HepG2 (cell line): Measurements from ENCODE around the gene VAC14. TPM values are rescaled to one million over a fixed set of nuclear protein-coding genes. Genes with fewer than 3 reads are reported as not detected.
A peak's percentile ranks its signal among the peaks of the same experiment; 100 is the strongest.

ENCODE experiments used
- ATAC-seq: fragments of 200-7000 bp; cut with Tn5 transposase; 3 replicates; pipeline ENCODE4 v1.9.1; 2020; ENCODE audit warnings: mild to moderate bottlenecking, moderate library complexity
- BruUV-seq: library from RNA; stranded (reverse); fragments of 400-500 nt; replicated peaks from 2 replicates; lab custom pipeline; 2021; lab: Mats Ljungman, UMichigan
- CTCF ChIA-PET: fragments of 300-600 bp; formaldehyde crosslinking; extraction: SDS; loops from one replicate; lab custom pipeline; 2021; ENCODE audit warnings: low total read pairs, inconsistent platforms, low intra/inter-chr PET ratio; lab: Yijun Ruan, JAX
- POLR2A ChIA-PET: fragments of 350-600 bp; sonication (Branson Sonifier 250); formaldehyde crosslinking; loops from one replicate; lab custom pipeline; 2020; ENCODE audit warnings: antibody characterized with exemption, inconsistent platforms; lab: Yijun Ruan, JAX
- DNase-seq: peaks from one replicate; pipeline ENCODE4 v3.0.0-alpha.2; 2015; ENCODE audit warnings: low spot score
- FAIRE-seq: peaks from 3 replicates; lab custom pipeline; 2011; peaks lifted over from hg19 to GRCh38; lab: Jason Lieb, UNC
- H2AFZ ChIP-seq: one replicate; pipeline ENCODE4 v1.6.1; 2011; ENCODE audit warnings: low read length, inconsistent platforms
- H3K27ac ChIP-seq: fragments of 300-600 bp; 3 replicates; pipeline ENCODE4 v1.8.0; 2011; ENCODE audit warnings: mixed run types, mild to moderate bottlenecking, mixed read lengths, low read length, inconsistent platforms; ENCODE audit not compliant: insufficient read depth; ENCODE audit errors: extremely low read length
- H3K27me3 ChIP-seq, 2 experiments: fragments of 200-600 bp in 1 of 2; 2 replicates in 1 of 2; 3 replicates in 1 of 2; pipeline versions ENCODE4 v1.6.0 to v1.8.0; 2011; ENCODE audit warnings: low read length in 2 of 2, mild to moderate bottlenecking in 2 of 2, moderate library complexity in 2 of 2, inconsistent platforms in 1 of 2; ENCODE audit not compliant: insufficient read depth in 2 of 2, control insufficient read depth in 1 of 2
- H3K36me3 ChIP-seq, 2 experiments: fragments of 200-600 bp in 1 of 2; replicated peaks in 1 of 2; 2 replicates in 1 of 2; 3 replicates in 1 of 2; pipeline versions ENCODE4 v1.5.1 to v1.8.0; 2011; ENCODE audit warnings: low read length in 2 of 2, inconsistent platforms in 1 of 2; ENCODE audit not compliant: insufficient read depth in 2 of 2, control insufficient read depth in 1 of 2
- H3K4me1 ChIP-seq: 2 replicates; pipeline ENCODE4 v1.5.1; 2012; ENCODE audit warnings: low read length, inconsistent platforms; ENCODE audit not compliant: insufficient read depth
- H3K4me2 ChIP-seq: 2 replicates; pipeline ENCODE4 v1.6.0; 2011; ENCODE audit warnings: low read depth, low read length, inconsistent platforms
- H3K4me3 ChIP-seq, 3 experiments: fragments of 200-600 bp in 1 of 3; sonication (generic), shearing (Covaris generic) in 1 of 3; replicated peaks in 1 of 3; 2 replicates each; pipeline ENCODE4 v1.5.1; 2011 to 2016; ENCODE audit warnings: low read length in 3 of 3, inconsistent platforms in 2 of 3, low read depth in 2 of 3, mild to moderate bottlenecking in 2 of 3, control low read depth in 1 of 3, mixed read lengths in 1 of 3; ENCODE audit not compliant: insufficient read depth in 1 of 3
- H3K79me2 ChIP-seq: one replicate; pipeline ENCODE4 v1.6.1; 2011; ENCODE audit warnings: low read length, inconsistent platforms; ENCODE audit not compliant: insufficient read depth
- H3K9ac ChIP-seq: 2 replicates; pipeline ENCODE4 v1.6.0; 2011; ENCODE audit warnings: mild to moderate bottlenecking, low read depth, low read length, inconsistent platforms; ENCODE audit not compliant: insufficient read depth
- H3K9me3 ChIP-seq: 2 replicates; pipeline ENCODE4 v1.5.1; 2012; ENCODE audit warnings: mild to moderate bottlenecking, low read length
- H4K20me1 ChIP-seq: 2 replicates; pipeline ENCODE4 v1.6.0; 2011; ENCODE audit warnings: inconsistent platforms, mild to moderate bottlenecking, low read length, moderate library complexity; ENCODE audit not compliant: insufficient read depth
- HNF4A ChIP-seq: sonication (generic); formaldehyde crosslinking; IDR thresholded peaks from 2 replicates; pipeline ENCODE4 v1.4.0; 2020; ENCODE audit warnings: missing genetic modification reagents
- KLF16 ChIP-seq, 2 experiments: sonication (generic) in 1 of 2; formaldehyde crosslinking in 1 of 2; IDR thresholded peaks; 2 replicates each; pipeline versions ENCODE4 v1.6.1 to v1.8.0; 2016 to 2023; ENCODE audit warnings: missing genetic modification reagents in 2 of 2, missing compliant biosample characterization in 1 of 2
- NCOA2 ChIP-seq: sonication (generic); formaldehyde crosslinking; IDR thresholded peaks from 2 replicates; pipeline ENCODE4 v1.8.0; 2022; ENCODE audit warnings: inconsistent platforms
- WGBS: methylation state at CpG from one replicate; pipeline ENCODE4 v1.1.6; 2017; ENCODE audit warnings: low lambda C conversion rate; 5-methylcytosine and 5-hydroxymethylcytosine counted together
- in situ Hi-C: cut with HindIII; loops from 2 replicates; pipeline ENCODE4 v1.10.0; 2017; ENCODE audit warnings: low pct_unique_long_range_greater_than_20kb; ENCODE audit not compliant: extremely low pct_ligation_motif_present
- intact Hi-C: fragments of 100-400 bp; cut with micrococcal nuclease; formaldehyde crosslinking; loops from one replicate; pipeline ENCODE4 v1.10.0; 2022; ENCODE audit not compliant: unreplicated experiment
- polyA plus RNA-seq, 8 experiments: library from polyadenylated mRNA; depleted of rRNA in 3 of 8; stranded (reverse) in 7 of 8; unstranded in 1 of 8; fragments of >200 nt; fragmentation: Illumina TruSeq in 4 of 8; extraction: Trizol in 4 of 8; gene quantifications; 2 replicates each; pipeline versions ENCODE4 v1.2.1 to v1.2.3, GENCODE V29; 2011 to 2016; ENCODE audit warnings: low read depth in 4 of 8, missing spikeins in 1 of 8, mixed read lengths in 1 of 8; ENCODE audit not compliant: insufficient read depth in 1 of 8
- total RNA-seq, 5 experiments: library from RNA; depleted of rRNA; stranded (reverse); fragments of >200 nt; fragmentation: Illumina TruSeq; extraction: Trizol; gene quantifications; 2 replicates each; pipeline ENCODE4 v1.2.3, GENCODE V29; 2016; ENCODE audit warnings: low read depth in 1 of 5
- TF ChIP-seq, protein P1 (sequence below): sonication (generic); formaldehyde crosslinking; IDR thresholded peaks from 2 replicates; pipeline ENCODE4 v1.8.1; 2023; ENCODE audit warnings: mild to moderate bottlenecking, moderate library complexity, missing genetic modification reagents
- TF ChIP-seq, protein P2 (sequence below): sonication (generic); formaldehyde crosslinking; IDR thresholded peaks from 2 replicates; pipeline ENCODE4 v1.4.0; 2020; ENCODE audit warnings: missing genetic modification reagents, borderline replicate concordance

VAC14 gene
- total and polyA plus RNA-seq, 2 of the 13 experiments (the other 11 are each of a cell fraction or from before 2014, with no cell fraction given): 23.5 to 24.6 TPM

DNA sequence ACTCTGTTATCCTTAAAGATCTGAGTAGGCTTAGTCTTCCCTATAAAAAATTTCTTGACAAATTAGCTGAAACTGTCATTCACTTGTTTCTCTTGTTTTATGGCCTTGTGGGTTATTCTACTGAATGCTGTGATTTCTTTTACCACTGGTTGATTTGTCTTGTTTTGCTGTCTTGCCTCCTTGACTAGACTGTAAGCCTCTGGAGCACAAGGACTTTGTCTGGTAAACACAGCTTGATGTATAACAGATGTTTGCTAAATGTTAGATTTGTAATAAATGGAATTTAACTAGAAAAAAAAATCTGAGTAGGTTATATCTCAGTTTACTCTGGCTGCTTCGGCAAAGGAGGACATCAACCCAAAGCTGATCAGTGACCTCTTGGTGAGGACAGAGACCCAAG is 21.6 kb downstream of the VAC14 start:
- Histone ChIP-seq H3K9ac (no peak overlapping the region), H3K27ac (no peak overlapping the region), H3K79me2 (no peaks in the 10 kb centered on the region), H3K4me3 (no peak overlapping the region), H3K4me1 (peaks cover 6% of the 10 kb centered on the region; the same call in 1 of the 2 replicates), H3K9me3 (no peaks in the 10 kb centered on the region), H4K20me1 (no peaks in the 10 kb centered on the region), H3K27me3 (no peaks in the 10 kb centered on the region), H2AFZ (no peak overlapping the region), H3K36me3 (peaks cover 46 to 73% of the 10 kb centered on the region in 2 experiments), H3K4me2 (no peak overlapping the region)
- ChIA-PET POLR2A (interaction anchor here (0.9 to 1.3 kb wide), 4 partner anchors 9 to 97 kb away, joined by 3 to 5 read pairs (median 4); no protein-coding TSS in a partner anchor), CTCF (no interaction called here)
- TF ChIP-seq, protein P1, sequence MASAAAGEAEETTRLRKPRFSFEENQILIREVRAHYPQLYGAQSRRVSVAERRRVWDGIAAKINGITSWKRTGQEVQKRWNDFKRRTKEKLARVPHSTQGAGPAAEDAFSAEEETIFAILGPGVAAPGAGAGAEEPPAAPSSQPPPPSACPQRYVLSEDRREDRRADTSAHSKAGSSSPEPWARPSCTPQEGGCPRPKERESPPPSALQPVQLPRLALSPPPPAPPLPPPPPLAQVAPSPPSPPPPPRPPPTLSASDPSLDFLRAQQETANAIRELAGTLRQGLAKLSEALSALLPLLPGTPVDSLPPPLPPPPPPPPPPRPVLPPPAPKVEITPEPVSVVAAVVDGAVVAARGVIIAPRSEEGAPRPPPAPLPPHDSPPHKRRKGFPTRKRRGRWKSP (CRISPR knock-in tag): peak; percentile 14; the same call in 1 of the 2 replicates
- TF ChIP-seq, protein P2, sequence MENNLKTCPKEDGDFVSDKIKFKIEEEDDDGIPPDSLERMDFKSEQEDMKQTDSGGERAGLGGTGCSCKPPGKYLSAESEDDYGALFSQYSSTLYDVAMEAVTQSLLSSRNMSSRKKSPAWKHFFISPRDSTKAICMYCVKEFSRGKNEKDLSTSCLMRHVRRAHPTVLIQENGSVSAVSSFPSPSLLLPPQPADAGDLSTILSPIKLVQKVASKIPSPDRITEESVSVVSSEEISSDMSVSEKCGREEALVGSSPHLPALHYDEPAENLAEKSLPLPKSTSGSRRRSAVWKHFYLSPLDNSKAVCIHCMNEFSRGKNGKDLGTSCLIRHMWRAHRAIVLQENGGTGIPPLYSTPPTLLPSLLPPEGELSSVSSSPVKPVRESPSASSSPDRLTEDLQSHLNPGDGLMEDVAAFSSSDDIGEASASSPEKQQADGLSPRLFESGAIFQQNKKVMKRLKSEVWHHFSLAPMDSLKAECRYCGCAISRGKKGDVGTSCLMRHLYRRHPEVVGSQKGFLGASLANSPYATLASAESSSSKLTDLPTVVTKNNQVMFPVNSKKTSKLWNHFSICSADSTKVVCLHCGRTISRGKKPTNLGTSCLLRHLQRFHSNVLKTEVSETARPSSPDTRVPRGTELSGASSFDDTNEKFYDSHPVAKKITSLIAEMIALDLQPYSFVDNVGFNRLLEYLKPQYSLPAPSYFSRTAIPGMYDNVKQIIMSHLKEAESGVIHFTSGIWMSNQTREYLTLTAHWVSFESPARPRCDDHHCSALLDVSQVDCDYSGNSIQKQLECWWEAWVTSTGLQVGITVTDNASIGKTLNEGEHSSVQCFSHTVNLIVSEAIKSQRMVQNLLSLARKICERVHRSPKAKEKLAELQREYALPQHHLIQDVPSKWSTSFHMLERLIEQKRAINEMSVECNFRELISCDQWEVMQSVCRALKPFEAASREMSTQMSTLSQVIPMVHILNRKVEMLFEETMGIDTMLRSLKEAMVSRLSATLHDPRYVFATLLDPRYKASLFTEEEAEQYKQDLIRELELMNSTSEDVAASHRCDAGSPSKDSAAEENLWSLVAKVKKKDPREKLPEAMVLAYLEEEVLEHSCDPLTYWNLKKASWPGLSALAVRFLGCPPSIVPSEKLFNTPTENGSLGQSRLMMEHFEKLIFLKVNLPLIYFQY (CRISPR knock-in tag): 0 out of 2 replicates have a peak, but pooled peaks have one; percentile 2
- TF ChIP-seq NCOA2 (CRISPR knock-in tag) (no peak), KLF16 (CRISPR knock-in tag; IDR thresholded peaks at IDR 0.05) (0 out of 4 replicates have a peak, but pooled peaks of 1 of the 2 experiments have one; percentile 4), HNF4A (CRISPR knock-in tag) (no peak)
- ATAC-seq: no peak
- intact Hi-C loops: no loop called here
- WGBS: 93% methylated on average over 1 of the region's 1 CpG
- no peak for FAIRE-seq
- no peak for DNase-seq
- no TSS peak for BruUV-seq
- in situ Hi-C loops: no loop called here
